22Rv1 (cell line): Measurements from ENCODE around the gene LHPP.

Experiments
- H3K27ac ChIP-seq: fragments of 450-650 bp; 2 replicates; pipeline ENCODE4 v1.5.1; 2017
- ZFX ChIP-seq: fragments of 450-650 bp; IDR thresholded peaks from 2 replicates; pipeline ENCODE4 v1.6.1; 2017; ENCODE audit warnings: antibody characterized with exemption, borderline replicate concordance
- TF ChIP-seq, protein P1 (sequence below): fragments of 450-650 bp; IDR thresholded peaks from 2 replicates; pipeline ENCODE4 v1.5.1; 2017; ENCODE audit warnings: mild to moderate bottlenecking

The LHPP gene

GRCh38 chr10:124643330-124644009, 181.8 kb downstream of the LHPP start:
- no peak overlapping the region for H3K27ac ChIP-seq
- TF ChIP-seq, protein P1, sequence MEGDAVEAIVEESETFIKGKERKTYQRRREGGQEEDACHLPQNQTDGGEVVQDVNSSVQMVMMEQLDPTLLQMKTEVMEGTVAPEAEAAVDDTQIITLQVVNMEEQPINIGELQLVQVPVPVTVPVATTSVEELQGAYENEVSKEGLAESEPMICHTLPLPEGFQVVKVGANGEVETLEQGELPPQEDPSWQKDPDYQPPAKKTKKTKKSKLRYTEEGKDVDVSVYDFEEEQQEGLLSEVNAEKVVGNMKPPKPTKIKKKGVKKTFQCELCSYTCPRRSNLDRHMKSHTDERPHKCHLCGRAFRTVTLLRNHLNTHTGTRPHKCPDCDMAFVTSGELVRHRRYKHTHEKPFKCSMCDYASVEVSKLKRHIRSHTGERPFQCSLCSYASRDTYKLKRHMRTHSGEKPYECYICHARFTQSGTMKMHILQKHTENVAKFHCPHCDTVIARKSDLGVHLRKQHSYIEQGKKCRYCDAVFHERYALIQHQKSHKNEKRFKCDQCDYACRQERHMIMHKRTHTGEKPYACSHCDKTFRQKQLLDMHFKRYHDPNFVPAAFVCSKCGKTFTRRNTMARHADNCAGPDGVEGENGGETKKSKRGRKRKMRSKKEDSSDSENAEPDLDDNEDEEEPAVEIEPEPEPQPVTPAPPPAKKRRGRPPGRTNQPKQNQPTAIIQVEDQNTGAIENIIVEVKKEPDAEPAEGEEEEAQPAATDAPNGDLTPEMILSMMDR, result no peak
- TF ChIP-seq ZFX, result no peak

DNA sequence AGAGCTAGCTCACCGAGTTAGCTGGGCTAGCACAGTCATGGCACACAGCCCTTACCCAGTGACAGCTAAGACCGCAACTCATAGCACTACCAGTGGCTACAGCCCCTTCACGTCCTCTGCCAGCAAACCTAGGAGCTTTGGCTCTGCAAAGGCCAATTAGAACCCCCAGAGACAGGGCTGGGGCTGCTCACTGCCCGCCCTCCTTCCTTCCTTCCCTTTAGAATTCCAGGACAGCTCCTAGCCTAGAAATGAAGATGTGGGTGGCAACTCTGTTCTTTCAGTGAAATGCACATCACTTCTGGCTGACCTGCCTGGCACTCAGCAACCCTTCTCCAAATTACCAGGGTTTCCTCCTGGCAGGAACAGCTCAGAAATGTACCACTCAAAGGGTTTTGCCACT, 182.6 kb downstream of the LHPP start:
- H3K27ac ChIP-seq, result no peak overlapping the region
- TF ChIP-seq ZFX, result no peak
- TF ChIP-seq, protein P1, result no peak

GRCh38 chr10:124644771-124645415, 183.3 kb downstream of the LHPP start:
- TF ChIP-seq, protein P1, result no peak
- no peak for TF ChIP-seq ZFX
- no peak overlapping the region for H3K27ac ChIP-seq

- H3K27ac ChIP-seq, result no peak overlapping the region
- no peak for TF ChIP-seq ZFX
- TF ChIP-seq, protein P1, result no peak
Observed at GRCh38 chr10:124645467-124646095, 184.0 kb downstream of the LHPP start.

DNA sequence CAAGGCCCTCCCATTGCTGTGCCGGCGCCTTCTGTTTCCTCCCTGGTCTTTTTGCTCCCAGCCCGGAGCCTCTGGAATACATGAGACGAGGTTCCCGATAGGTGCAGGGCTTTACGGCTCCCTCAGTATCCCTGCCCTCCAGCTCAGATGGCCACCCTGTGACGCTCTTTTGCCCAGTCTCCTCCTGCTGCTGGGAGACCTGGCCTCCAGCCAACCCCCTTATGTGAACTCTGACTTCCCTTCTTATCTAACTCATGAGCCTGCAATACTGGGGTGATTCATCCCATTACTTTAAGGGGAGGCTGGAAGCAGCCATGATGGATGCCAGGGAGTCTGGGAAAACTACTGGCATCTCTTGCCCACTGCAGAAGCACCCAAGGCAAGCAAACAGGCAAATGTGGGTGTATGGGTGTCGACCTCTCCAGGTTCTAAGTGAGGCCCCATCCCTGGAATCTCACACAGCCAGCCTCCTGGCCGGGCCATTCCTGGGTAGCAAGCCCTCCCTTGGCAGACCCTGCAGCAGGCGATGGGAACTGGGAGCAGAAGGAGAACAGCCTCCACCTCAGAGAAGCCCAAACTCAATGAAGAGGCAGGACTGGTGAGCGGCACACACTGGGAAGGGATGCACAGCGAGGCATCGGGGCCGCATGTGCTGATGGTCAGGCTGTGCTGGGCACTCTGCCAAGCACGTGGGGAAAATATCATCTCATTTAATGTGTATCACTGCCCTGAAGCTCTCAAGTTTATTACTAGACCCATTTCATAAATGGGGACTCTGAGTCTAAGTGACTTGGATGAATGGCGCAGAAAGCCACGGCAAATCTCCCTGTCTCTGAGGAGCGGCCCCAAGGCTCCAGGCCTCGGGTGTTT, 185.1 kb downstream of the LHPP start:
- TF ChIP-seq, protein P1, result no peak
- no peak for TF ChIP-seq ZFX
- H3K27ac ChIP-seq, result no peak overlapping the region

DNA sequence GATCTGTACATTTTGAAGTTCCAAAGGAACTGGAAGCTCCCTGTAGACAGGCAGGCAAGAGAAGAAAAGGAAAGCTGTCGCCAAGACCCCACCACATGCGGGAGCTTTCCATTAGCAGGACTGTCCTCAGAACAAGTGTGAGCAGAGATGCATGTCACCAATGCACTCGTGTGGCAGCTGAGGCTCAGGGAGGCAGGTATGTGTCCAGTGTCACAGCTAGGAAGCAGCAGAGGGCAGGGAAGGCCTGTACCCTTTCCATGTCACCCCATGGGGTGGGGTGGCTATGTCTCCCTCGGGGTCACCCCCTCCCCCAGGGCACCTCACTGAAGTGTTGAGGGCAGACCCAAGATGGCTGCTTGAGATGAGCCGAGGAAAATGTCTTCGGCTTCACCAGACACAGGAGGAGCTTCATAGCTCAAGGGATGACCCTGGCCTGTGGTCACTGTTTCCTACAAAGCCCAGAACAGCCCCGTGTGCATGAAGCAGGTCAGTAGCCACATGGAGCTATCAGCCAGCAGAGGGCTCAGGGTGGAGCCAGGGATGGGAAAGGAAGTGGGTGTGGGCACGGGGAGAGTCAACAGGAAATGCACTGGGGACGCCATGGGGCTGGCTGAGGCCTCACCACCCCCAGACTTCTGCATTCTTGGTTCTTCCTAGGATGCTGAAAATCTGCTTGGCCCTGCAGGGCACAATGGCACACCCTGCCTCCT, 186.0 kb downstream of the LHPP start:
- TF ChIP-seq ZFX, result no peak
- TF ChIP-seq, protein P1, result no peak
- no peak overlapping the region for H3K27ac ChIP-seq
